ENCODE results near the gene MPEG1. TPM values are rescaled to one million over a fixed set of nuclear protein-coding genes. Genes with fewer than 3 reads are reported as not detected.

Gene MPEG1
- total RNA-seq, 1 experiment from 2014 or later, result not detected

DNA sequence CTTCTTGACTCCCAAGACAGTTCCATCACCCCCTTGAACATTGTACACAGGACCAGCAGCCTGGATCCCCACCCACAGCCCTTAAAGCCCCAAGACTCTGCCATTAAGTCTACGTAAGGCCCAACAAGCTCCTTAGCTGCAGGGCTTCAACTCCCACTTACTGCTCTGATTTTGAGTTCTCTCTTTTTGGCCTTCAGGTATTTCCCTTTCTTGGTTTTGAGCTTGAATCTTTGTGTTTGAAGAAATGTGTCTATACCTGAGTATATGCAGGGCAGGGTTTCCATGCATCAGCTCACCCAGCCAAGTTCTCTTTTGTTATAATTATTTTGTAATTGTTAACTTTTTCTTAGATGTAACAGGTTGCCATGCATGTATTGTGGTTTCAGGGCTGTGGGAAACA lies 10.4 kb upstream of the MPEG1 start:
- H3K4me1 Mint-ChIP-seq, result no peaks in the 10 kb centered on the region
- Histone ChIP-seq H2AFZ (ENCODE audit: low read length) (no peak overlapping the region), H3K4me2 (ENCODE audit: insufficient read depth, insufficient read length, low read length) (no peak overlapping the region), H3K79me2 (ENCODE audit: insufficient read depth, low read length) (no peaks in the 10 kb centered on the region), H4K5ac (ENCODE audit: insufficient read length, low read depth, low read length) (no peak overlapping the region), H3T11ph (ENCODE audit: low read length) (no peak overlapping the region), H2BK12ac (ENCODE audit: insufficient read length, low read depth, low read length) (no peak overlapping the region), H2BK15ac (ENCODE audit: low read depth, low read length) (no peak overlapping the region), H3K4me1 (ENCODE audit: insufficient read depth, low read length) (no peaks in the 10 kb centered on the region), H3K23me2 (ENCODE audit: insufficient read length, low read depth, low read length, poor library complexity, severe bottlenecking) (no peaks in the 10 kb centered on the region), H2BK20ac (ENCODE audit: low read depth, low read length, poor library complexity, severe bottlenecking) (no peak overlapping the region), H4K91ac (ENCODE audit: insufficient read length, low read depth, low read length) (no peak overlapping the region), H3K79me1 (ENCODE audit: insufficient read depth, low read depth, low read length, poor library complexity, severe bottlenecking) (no peaks in the 10 kb centered on the region), H2AK5ac (ENCODE audit: insufficient read length, low read length) (no peak overlapping the region), H3K23ac (ENCODE audit: insufficient read length, low read depth, low read length) (no peak overlapping the region), H2BK120ac (ENCODE audit: low read depth, low read length, poor library complexity, severe bottlenecking) (no peak overlapping the region), H3K27me3 (ENCODE audit: insufficient read depth, low read length) (no peaks in the 10 kb centered on the region), H3K14ac (ENCODE audit: insufficient read depth, low read length) (no peak overlapping the region), H4K20me1 (ENCODE audit: control insufficient read depth, insufficient read depth, insufficient read length) (no peaks in the 10 kb centered on the region), H3K56ac (ENCODE audit: insufficient read length, low read depth, low read length) (no peak overlapping the region), H3K9me3 (ENCODE audit: control insufficient read depth, low read depth, low read length) (no peaks in the 10 kb centered on the region), H3K9ac (ENCODE audit: extremely low read depth, insufficient read length, low read length) (no peak overlapping the region), H2BK5ac (ENCODE audit: insufficient read length, low read length) (no peak overlapping the region), H3K4ac (ENCODE audit: low read depth, low read length) (no peak overlapping the region), H3K27ac (ENCODE audit: insufficient read length, low read depth, low read length) (no peak overlapping the region), H3K18ac (ENCODE audit: insufficient read length, low read depth, low read length) (no peak overlapping the region), H4K8ac (replicated peaks; ENCODE audit: insufficient read length, low read depth, low read length) (no peak overlapping the region)
- no peak for TF ChIP-seq CTCF (conservative IDR thresholded peaks at IDR 0.05)
- H3K27me3 Mint-ChIP-seq (ENCODE audit: low read depth), result no peaks in the 10 kb centered on the region; the same call in 1 of the 2 replicates
- peaks cover 0 to 2% of the 10 kb centered on the region in 2 experiments; a peak in 1 of 5 replicates for H3K9me3 Mint-ChIP-seq
- no peak for DNase-seq
- no CpG with 5 or more reads among the region's 1 CpG for WGBS (ENCODE audit: extremely low coverage, insufficient read length, low lambda C conversion rate)
- H3K27ac Mint-ChIP-seq, result no peak overlapping the region
- H3K36me3 Mint-ChIP-seq (ENCODE audit: insufficient read depth in 1 of 3, low read depth in 3 of 3), result no peaks in the 10 kb centered on the region; a peak in 1 of 7 replicates
- no peak overlapping the region for H3K4me3 Mint-ChIP-seq
